SK-N-SH (cell line): ENCODE measurements around the gene ZNF317.

Source experiments
- CHD2 ChIP-seq: fragments of 150-350 bp; IDR thresholded peaks from 2 replicates; pipeline ENCODE4 v1.6.1; 2018; ENCODE audit warnings: low read length; ENCODE audit not compliant: partially characterized antibody
- CTCF ChIP-seq: fragments of 200-600 bp; sonication (generic); IDR thresholded peaks from 2 replicates; pipeline ENCODE4 v1.6.1; 2017; ENCODE audit warnings: antibody characterized with exemption, mild to moderate bottlenecking, moderate library complexity
- EP300 ChIP-seq, 2 experiments: IDR thresholded peaks; 2 replicates each; pipeline versions ENCODE4 v1.4.0 to v1.6.1; 2012; ENCODE audit warnings: borderline replicate concordance in 1 of 2, low read depth in 1 of 2, low read length in 1 of 2
- EZH2phosphoT487 ChIP-seq: fragments of 200-600 bp; sonication (generic); IDR thresholded peaks from 2 replicates; pipeline ENCODE4 v1.6.1; 2017; ENCODE audit warnings: low read depth, mixed run types, mild to moderate bottlenecking, antibody characterized with exemption, moderate library complexity, borderline replicate concordance
- GABPA ChIP-seq: IDR thresholded peaks from 2 replicates; pipeline ENCODE4 v1.4.0; 2012; ENCODE audit warnings: low read depth, mild to moderate bottlenecking
- GATA2 ChIP-seq: sonication (generic); formaldehyde crosslinking; IDR thresholded peaks from 2 replicates; pipeline ENCODE4 v1.5.0; 2020; ENCODE audit warnings: mild to moderate bottlenecking, missing genetic modification reagents
- IRF3 ChIP-seq: fragments of 150-350 bp; IDR thresholded peaks from 2 replicates; pipeline ENCODE4 v1.6.1; 2016; ENCODE audit warnings: mild to moderate bottlenecking, low read depth, low read length
- JUND ChIP-seq: IDR thresholded peaks from 2 replicates; pipeline ENCODE4 v1.4.0; 2012
- MAX ChIP-seq: IDR thresholded peaks from 2 replicates; pipeline ENCODE4 v1.4.0; 2012; ENCODE audit warnings: low read depth
- POLR2AphosphoS5 ChIP-seq: IDR thresholded peaks from 2 replicates; pipeline ENCODE4 v1.6.1; 2012; ENCODE audit warnings: low read depth, low read length
- RAD21 ChIP-seq: IDR thresholded peaks from 2 replicates; pipeline ENCODE4 v1.6.1; 2012; ENCODE audit warnings: mild to moderate bottlenecking, low read length
- SMC3 ChIP-seq: IDR thresholded peaks from 2 replicates; pipeline ENCODE4 v1.6.1; 2012; ENCODE audit warnings: low read depth, low read length, improper control_type of control experiment
- TAF1 ChIP-seq: IDR thresholded peaks from 2 replicates; pipeline ENCODE4 v1.6.1; 2012; ENCODE audit warnings: low read depth, mild to moderate bottlenecking, low read length, moderate library complexity, borderline replicate concordance

- TF ChIP-seq CTCF (no peak), POLR2AphosphoS5 (no peak), GATA2 (CRISPR knock-in tag) (no peak), EZH2phosphoT487 (no peak), TAF1 (no peak), CHD2 (no peak), SMC3 (no peak), EP300 (IDR thresholded peaks at IDR 0.05; ENCODE audit: borderline replicate concordance in 1 of 2, low read depth in 1 of 2, low read length in 1 of 2) (no peak), RAD21 (no peak), MAX (no peak), JUND (no peak), IRF3 (no peak), GABPA (no peak)
Observed at GRCh38 chr19:9128171-9128570, 12.0 kb upstream of the ZNF317 start.
